Hematopoietic multipotent progenitor cell treated with erythropoietin and hydrocortisone succinate and interleukin-3 and kit ligand, for 6 days (in vitro differentiated cells): ENCODE measurements around the gene RPN2.

ENCODE experiments used
- DNase-seq: peaks from one replicate; pipeline ENCODE4 v3.0.0-alpha.2; 2015

The RPN2 gene

DNA sequence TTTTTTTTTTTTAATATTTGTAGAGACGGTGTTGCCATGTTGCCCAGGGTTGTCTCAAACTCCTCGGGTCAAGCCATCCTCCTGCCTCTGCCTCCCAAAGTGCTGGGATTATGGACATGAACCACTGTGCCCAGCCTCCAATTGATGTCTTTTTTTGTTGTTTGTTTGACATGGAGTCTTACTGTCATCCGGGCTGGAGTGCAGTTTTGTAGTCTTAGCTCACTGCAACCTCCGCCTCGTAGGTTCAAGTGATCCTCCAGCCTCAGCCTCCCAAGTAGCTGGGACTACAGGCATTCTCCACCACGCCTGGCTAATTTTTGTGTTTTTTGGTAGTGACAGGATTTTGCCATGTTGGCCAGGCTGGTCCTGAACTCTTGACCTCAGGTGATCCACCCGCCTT lies 9.7 kb downstream of the RPN2 start:
- DNase-seq, result no peak

GRCh38 chr20:37189416-37190016 lies 10.4 kb downstream of the RPN2 start:
- DNase-seq, result no peak

DNA sequence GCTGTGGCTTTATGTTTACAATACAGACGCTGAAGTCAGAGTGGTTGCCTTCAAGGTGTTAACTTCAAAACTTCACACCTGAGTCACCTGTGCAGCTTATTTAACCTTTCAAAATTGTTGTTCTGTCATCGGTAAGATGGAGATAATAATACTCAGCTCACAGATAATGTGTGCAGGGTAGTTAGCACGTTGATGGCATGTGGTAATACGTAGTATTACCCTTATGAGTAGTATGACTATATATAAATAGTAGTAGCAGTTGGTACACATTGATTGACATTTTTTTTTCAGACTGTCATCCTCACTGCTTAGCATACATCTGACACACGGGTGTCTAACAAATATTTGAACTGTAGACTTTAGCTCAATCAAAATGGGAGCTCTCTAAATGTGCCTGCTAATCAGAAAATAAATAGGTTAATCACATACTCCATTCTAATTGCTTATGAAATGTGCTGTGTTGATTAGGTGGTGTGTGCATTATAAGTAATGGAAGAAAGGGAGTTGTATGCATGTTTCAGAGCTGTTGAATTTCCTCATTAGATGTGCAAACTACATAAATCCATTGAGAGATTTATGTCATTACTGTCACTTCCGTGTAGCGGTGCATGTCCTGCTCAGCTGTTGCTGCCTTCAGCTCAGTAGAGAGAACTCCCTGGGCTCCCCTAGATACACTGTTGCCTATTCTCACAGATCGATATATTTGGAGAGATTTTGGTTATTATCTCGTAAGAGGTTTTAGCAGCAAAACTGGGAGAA lies 11.4 kb downstream of the RPN2 start:
- no peak for DNase-seq

DNA sequence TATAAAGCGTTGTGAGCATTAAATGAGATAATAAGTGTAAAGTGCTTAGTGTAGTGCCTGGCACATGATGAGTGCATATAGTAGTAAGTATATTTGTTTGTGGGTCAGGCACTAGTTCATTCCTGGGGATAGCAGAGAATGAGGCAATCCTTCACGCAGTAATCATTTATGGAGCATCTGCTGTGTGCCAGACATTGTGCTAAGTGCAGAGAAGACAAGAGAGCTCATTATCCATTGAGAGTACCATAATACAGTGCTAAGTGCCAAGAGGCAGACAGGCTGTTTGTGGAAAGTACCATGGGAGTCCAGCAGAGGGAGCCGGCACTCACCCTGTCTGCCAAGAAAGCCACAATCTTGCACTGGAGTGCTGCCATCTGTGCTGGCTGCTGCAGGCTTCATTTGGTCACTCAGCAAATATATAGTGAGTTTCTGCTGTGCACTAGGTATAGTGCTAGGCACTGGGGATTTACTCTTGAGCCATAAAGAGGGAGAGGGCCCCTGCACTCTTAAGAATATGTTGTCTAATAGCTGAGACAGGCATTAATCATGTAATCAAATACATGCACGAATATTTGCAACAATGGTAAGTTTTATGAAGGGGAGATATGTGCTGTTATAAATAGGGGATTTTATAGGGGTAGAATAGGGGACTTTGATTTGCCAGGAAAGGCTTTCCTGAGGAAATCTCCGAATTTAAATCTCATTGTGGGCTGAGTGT lies 13.2 kb downstream of the RPN2 start:
- DNase-seq, result peak; percentile 95

- DNase-seq, result no peak
These were observed 14.1 kb downstream of the RPN2 start for GRCh38 chr20:37193226-37193625.

DNA sequence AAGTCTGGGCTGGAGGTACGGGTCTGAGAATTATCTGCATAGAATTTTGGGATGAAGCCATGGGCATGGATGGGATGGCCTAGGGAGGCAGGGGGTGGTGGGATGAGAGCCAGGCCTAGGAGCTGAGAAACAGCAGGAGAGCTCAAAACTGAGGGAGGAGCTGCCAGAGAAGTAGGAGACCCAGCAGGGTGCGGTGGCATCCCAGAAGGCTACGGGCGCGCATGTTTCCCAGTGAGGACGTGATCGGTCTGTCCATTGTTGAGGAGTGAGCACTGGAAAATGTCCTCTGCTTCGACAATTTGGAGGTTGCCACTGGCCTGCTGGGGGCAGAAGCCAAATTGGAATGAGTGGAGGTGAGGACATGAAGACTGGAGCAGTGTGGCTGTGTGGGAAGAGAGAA lies 14.7 kb downstream of the RPN2 start:
- DNase-seq, result no peak

DNA sequence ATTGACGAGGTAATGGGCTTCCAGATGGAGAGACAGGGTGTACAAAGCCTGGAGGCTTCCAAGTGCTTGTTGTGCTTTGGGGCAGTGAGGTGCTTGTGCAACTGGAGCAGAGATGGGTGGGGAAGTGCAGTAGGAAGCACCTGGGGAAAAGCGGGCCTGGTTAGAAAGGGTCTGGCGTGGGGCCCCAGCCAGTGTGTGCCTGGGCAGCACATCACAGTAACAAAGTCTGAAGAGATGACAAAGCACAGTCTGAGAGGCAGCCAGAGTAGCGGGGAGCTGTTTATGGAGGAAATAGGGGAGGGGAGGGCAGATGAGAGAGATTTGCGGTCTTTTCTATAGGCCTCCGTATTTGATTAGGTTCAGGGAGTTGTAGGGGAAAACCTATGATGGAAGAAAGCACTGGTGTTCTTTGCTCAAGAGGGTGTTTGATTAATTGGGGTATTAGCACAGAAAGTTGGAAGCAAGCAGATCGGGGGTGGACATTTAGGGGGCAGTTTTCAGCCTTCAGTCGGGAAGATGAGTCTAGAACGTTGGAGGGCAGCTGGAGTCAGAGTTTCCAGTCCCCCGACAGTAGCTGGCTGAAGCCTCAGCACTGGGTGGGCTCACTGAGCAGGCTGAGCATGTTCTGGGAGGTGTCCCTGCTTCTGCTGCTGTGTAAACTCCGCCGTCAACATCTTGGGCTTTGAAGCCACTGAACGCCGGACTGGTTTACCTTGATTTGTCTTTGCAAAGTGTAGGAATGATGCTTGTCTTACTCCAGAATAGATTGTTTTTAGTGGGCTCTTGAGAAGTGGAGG lies 15.7 kb downstream of the RPN2 start:
- peak; percentile 64 for DNase-seq

DNA sequence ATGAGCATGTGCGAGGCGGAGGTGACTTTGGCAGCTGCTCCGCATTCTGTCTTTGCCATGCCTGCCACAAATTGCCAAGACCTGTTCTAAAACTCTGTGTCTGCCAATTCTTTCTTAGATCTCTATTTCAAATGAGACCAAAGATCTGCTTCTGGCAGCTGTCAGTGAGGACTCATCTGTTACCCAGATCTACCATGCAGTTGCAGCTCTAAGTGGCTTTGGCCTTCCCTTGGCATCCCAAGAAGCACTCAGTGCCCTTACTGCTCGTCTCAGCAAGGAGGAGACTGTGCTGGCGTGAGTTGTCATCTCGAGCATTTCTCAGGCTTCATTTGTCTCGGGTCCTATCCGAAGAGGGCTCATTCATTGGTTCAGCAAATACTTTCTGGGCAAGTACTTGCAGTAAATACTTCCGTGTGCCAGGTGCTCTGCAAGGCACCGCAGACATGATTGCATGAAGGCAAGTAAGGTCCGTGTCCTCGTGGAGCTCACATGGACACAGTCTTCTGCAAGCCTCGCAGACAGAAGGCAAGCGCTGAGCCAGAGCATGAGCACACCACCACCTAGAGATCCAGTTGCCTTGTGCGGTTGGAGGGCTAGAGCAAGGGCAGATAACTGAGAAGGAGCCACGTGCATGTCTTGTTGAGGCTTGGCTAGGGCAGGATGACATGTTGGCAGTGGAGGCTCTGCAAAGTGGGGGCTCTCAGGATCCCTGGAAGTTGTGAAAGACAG lies 20.0 kb downstream of the RPN2 start:
- no peak for DNase-seq

- no peak for DNase-seq
These were observed 21.2 kb downstream of the RPN2 start for GRCh38 chr20:37200376-37200775.

DNA sequence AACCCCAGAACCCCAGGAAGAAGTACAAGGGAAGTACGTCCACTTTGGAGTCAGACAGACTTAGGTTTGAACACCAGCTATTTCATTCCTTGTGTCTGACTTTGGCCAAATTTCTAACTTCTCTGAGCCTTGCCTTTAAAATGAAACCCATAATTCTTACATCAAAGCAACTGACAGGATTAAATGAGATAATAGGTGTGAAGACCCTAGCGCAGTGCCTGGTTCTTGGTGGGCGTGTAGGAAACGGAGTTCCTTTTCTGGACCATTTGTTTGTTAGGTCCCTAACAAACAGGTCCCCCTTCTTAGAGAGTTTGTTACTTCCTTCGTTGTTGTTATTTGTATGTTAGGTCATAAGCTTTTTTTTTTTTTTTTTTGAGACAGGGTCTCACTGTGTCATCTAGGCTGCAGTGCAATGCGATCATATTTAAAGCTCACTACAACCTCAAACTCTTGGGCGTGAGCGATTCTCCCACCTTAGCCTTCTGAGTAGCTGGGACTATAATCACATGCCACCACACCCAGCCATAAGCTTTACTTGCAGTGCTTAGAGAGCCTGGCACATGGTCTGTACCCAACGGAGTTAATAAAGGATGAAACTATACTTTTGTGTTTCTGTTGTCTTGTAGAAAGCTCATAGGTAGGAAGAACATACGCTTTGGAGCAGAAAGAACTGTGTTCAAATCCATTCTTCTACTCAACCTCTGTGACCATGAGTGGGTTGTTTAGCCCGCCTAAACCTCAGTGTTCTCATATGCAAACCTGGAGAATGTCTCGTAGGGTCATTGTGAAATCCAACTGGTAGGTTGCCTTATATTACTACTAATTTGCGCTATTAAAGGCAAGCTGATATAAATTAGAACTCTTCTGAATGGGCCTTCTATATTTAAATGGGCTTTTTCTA lies 22.0 kb downstream of the RPN2 start:
- DNase-seq, result no peak

DNA sequence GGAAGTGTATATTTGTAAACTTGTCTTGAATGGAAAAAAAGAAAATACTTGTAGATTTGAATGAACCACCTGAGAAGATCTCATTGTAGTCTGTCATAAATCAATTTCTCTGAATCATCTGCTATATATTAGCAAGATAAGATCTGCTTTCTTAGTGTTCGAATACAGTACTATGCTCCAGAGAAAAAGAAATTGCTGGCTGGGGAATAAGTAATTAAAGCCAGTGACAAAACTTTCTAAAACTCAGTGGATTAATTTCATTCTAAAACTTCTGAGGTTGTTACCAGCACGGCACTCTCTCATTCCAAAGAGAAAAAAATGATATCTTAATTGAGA lies 22.7 kb downstream of the RPN2 start:
- DNase-seq, result no peak

DNA sequence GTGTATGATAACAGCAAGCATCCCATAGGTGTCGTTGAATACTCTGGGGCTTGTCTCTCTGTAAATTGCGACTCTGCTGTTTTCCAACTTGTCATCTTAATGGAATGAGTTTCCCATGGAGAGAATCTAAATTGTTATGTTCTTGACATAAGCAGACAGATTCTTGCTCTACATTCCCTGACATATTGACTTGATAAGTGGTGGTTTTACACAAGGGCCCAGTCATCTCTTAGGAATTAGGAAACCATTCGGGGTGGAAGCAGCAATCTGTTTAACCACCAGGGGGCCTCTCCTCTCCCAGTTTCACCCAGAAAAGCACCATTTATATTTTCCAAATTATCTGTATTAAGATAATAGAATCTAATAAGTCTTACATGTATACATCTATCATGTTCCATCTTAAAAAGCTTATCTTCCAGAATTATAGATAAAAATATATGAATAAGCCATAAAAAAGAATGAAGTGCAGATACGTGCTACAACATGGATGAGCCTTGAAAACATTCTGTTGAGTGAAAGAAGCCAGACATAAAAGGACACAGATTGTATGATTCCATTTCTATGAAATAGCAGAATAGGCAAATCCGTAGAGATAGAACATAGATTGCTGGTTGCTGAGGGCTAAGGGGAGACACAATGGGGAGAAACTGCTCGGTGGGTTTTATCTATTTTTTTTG lies 23.3 kb downstream of the RPN2 start:
- peak; percentile 75 for DNase-seq

- no peak for DNase-seq
These were observed 24.9 kb downstream of the RPN2 start for GRCh38 chr20:37204056-37204455.

DNA sequence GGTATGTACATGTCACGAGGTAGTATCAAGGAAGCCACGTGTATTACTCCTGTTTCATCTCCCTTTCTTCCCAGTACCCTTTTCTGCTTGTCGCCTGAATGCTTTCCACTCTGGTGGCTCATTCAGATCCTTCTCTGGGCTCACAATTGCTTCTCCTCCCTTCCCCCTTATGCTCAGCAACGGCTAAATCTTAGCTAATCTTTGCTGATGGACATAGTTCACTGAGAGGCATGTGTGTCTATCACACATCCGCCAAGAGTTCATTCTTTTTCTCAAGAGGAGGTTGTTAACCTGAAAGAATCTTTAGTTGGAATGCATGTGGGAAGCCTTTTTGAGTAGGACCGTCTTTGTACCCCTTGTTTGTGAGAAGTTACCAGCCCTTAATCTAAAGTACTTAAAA lies 26.0 kb downstream of the RPN2 start:
- DNase-seq, result no peak

DNA sequence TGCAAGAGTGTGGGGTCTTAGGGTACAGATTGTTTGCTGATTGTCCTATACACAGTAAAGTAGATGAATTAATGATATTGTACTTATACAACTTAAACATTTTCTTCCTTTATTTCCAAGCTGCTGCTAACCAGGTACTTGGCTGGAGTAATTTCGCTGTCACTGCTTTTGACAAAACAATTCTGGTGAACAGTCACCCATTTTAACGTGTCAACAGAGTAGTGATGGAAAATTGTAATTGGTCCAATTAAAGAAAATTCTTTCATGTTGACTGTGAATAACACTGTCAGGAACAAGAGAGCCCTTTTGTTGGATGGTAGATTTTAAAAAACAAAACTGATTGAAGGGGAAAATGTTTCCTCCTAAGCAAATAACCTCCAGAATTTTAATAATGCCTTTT lies 26.7 kb downstream of the RPN2 start:
- DNase-seq, result no peak

- no peak for DNase-seq
These were observed 28.0 kb downstream of the RPN2 start for GRCh38 chr20:37207171-37207570.

GRCh38 chr20:37209193-37209592 lies 30.1 kb downstream of the RPN2 start:
- DNase-seq, result no peak

- no peak for DNase-seq
These were observed 30.7 kb downstream of the RPN2 start for GRCh38 chr20:37209661-37210314.

DNA sequence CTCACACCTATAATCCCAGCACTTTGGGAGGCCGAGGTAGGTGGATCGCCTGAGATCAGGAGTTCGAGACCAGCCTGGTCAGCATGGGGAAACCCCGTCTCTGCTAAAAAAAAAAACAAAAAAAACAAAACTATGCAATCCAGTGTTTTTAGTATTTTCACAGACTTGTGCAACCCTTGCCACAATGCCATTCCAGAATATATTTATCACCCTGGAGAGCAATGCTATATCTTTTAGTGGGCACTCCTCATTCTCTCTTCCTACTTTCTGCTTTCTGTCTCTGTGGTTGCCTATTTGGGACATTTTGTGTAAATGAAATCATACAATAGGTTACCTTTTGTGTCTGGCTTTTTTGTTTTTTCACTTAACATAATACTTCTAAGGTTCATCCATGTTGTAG lies 39.3 kb downstream of the RPN2 start:
- DNase-seq, result no peak

DNA sequence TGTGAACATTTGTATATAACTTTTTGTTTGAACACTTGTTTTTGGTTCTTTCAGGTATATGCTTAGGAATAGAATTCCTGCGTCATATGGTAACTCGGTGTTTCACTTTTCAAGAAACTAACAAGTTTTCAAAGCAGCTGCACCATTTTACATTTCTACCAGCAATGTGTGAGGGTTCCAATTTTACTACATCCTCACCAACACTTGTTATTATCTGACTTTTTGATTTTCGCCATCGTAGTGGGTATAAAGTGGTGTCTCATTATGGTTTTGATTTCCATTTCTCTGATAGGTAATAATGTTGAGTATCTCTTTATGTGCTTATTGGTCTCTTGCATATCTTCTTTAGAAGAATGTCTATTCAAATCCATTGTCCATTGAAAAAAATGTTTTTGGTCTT lies 39.8 kb downstream of the RPN2 start:
- no peak for DNase-seq
